AG04449 (cell line): ENCODE data around the gene MTMR11.

Experiments used
- CTCF ChIA-PET: fragments of 350-600 bp; formaldehyde crosslinking; extraction: SDS; loops from one replicate; lab custom pipeline; 2021; ENCODE audit warnings: antibody characterized with exemption; lab: Yijun Ruan, JAX
- POLR2A ChIA-PET: fragments of 400-600, 350-600 bp; formaldehyde crosslinking; extraction: SDS; loops from one replicate; lab custom pipeline; 2020; ENCODE audit warnings: antibody characterized with exemption, inconsistent platforms; lab: Yijun Ruan, JAX
- DNase-seq: peaks from one replicate; pipeline ENCODE4 v3.0.0-alpha.2; 2010; ENCODE audit warnings: low read depth, low spot score
- H3K4me3 ChIP-seq: 2 replicates; pipeline ENCODE4 v1.5.1; 2011; ENCODE audit warnings: low read depth, mild to moderate bottlenecking, control low read depth, low read length
- TF ChIP-seq, protein P1 (sequence below): IDR thresholded peaks from one replicate; pipeline ENCODE4 v1.5.1; 2011; ENCODE audit warnings: mild to moderate bottlenecking, moderate library complexity, low read length, control low read depth, inconsistent platforms; ENCODE audit not compliant: insufficient read depth; ENCODE audit errors: missing control alignments

The MTMR11 gene

DNA sequence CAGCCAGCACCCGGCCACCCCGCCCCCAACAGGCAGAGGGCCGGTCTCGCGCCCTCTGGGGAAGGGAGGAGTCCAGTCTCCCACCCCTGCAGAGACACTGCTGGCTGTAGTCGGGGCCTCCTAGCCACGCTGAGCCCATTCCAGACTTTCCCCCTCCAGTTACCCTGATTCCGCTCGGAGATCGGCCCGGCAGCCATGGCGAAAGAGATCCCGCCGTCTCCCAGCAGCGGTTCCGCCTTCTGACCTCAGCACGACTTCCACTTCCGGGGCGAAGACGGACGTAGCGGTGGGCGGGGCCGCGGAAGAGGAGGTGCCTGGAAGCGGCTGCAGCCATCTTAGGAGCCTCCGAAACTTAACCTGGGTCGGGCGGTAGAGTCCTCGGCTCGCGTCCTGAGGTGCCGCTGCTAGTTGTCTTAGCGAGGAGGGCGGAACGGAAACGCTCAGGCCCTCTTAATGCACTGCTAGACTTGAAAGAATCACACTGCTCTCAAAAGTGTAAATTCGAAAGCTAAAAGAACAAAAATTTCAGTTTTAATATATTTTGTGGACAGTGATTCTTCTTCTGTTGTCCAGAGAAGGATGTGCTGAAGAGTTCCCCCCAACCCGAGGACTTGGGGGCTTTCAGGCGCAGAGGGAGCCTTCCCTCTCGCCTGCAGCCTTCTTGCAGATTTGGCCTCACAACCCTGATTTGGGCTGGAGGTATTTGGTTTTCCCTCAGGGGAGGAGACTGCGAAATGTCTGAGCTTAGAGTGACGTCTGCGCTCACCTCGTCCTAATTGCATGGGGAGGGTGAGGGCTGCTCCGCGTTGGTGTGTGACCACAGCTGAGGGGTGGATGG is 8.9 kb downstream of the MTMR11 start, which contains the start of gene SF3B4:
SF3B4 (minus strand) TSS at position 241 of the 838 bp plus-strand sequence; CDS start at position 197, 44 bp downstream.
- DNase-seq, result peak; percentile 49
- ChIA-PET CTCF (interaction anchor here (1.2 kb wide), 1 partner anchor 241 kb away, joined by 3 read pairs; no protein-coding TSS in a partner anchor), POLR2A (interaction anchor here (0.6 to 2.0 kb wide), 2 partner anchors 28 to 40 kb away, joined by 3 to 12 read pairs; partner anchors contain the start of gene BOLA1)
- peak within 1 kb of the TSS; percentile 99 for H3K4me3 ChIP-seq
- TF ChIP-seq, protein P1, sequence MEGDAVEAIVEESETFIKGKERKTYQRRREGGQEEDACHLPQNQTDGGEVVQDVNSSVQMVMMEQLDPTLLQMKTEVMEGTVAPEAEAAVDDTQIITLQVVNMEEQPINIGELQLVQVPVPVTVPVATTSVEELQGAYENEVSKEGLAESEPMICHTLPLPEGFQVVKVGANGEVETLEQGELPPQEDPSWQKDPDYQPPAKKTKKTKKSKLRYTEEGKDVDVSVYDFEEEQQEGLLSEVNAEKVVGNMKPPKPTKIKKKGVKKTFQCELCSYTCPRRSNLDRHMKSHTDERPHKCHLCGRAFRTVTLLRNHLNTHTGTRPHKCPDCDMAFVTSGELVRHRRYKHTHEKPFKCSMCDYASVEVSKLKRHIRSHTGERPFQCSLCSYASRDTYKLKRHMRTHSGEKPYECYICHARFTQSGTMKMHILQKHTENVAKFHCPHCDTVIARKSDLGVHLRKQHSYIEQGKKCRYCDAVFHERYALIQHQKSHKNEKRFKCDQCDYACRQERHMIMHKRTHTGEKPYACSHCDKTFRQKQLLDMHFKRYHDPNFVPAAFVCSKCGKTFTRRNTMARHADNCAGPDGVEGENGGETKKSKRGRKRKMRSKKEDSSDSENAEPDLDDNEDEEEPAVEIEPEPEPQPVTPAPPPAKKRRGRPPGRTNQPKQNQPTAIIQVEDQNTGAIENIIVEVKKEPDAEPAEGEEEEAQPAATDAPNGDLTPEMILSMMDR, result no peak

DNA sequence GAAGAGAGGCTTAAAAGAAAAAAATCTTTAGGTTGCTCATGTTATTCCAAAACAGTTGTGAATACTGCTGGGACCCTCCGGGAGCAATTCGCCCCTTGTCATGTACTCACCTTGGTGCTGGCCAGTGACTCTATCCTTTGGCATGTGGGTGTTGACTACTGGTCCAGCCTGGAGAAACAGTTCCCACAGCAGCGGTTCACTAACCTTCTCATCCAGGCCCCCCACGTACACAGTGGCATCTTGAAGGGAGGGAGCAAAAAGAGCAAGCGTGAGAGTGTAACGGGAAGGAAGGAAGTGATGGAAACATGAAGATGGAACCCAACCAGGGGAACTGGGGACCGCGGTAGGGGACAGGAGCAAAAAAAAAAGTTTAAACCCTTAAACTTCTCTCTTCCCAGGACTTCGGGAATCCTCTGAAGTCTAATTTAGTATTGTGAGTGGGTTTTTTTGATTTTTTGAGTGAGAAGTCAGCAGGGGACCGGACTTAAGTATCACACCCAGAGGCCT is 9.6 kb downstream of the MTMR11 start:
- CTCF ChIA-PET, result no interaction called here
- no peak for DNase-seq
- POLR2A ChIA-PET, result no interaction called here

DNA sequence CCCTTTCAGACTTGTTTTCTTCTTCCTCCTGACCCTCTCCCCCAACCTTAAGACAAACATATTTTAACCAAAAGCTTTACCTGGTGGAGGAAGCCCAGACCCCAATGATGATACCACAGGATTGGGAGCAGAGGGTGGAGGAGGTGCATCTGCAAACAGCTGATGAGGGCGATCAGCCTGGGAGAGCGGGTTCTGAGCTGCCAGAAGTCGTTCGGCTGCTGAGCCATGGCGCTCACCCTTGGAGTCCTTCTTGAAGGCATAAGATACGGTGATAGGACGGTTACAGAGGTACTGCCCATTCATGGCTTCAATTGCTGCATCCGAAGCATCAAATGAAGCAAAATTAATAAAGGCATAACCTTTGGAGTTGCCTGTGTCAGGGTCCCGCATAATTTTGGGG is 10.4 kb downstream of the MTMR11 start:
- ChIA-PET POLR2A (no interaction called here), CTCF (no interaction called here)
- no peak for DNase-seq
- TF ChIP-seq, protein P1, result no peak
- peak overlapping the region; percentile 99 for H3K4me3 ChIP-seq

More for the DNA sequence above, 9.6 kb downstream of the MTMR11 start:
- peak overlapping the region; percentile 99 for H3K4me3 ChIP-seq
- TF ChIP-seq, protein P1, result no peak

DNA sequence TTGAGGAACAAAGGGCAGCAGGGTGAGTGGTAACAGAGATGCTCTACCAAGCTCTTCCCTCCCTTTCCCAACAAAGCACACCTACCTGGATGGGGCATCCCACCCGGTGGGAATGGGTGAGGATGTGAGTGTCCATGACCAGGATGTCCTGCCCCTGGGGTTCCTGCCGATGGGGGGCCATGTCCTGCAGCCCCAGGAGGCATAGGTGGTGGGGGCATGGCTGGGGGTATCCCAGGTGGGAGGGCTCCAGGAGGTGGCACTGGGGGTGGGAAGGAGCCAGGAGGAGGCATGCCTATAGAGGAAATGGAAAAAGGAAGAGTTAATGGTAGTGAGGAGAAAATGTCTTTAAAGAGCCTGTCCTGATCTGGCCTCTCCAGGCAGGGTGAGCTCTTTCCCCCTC is 10.9 kb downstream of the MTMR11 start:
- CTCF ChIA-PET, result interaction anchor here (1.0 to 1.4 kb wide), 2 partner anchors 14 to 38 kb away, joined by 3 to 4 read pairs; a partner anchor contains a TSS
- DNase-seq, result no peak
- POLR2A ChIA-PET, result no interaction called here
- TF ChIP-seq, protein P1, result no peak
- H3K4me3 ChIP-seq, result no peak overlapping the region; the same call in 1 of the 2 replicates

DNA sequence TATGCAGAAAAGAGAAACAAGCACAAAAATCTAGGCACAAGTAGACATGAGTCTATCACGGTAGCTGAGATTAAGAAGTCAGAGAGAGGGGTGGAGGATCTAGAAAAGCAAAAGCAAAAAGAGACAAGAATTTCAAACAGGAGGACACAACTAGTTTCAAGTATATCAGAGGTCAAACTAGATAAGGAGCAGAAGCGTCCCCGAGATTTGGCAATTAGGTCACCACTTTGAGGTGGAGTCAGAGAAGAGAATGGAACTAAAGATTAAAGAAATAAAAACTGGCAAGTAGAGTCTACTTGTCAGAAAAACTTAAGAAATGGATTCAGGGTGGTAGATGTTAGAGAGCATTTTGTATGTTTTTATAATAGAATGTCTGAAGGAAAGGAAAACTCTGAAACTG is 11.3 kb downstream of the MTMR11 start:
- no peak for DNase-seq
- POLR2A ChIA-PET, result no interaction called here
- H3K4me3 ChIP-seq, result no peak overlapping the region
- CTCF ChIA-PET, result interaction anchor here (1.0 to 1.4 kb wide), 2 partner anchors 15 to 37 kb away, joined by 3 to 4 read pairs; a partner anchor contains a TSS
- TF ChIP-seq, protein P1, result no peak

DNA sequence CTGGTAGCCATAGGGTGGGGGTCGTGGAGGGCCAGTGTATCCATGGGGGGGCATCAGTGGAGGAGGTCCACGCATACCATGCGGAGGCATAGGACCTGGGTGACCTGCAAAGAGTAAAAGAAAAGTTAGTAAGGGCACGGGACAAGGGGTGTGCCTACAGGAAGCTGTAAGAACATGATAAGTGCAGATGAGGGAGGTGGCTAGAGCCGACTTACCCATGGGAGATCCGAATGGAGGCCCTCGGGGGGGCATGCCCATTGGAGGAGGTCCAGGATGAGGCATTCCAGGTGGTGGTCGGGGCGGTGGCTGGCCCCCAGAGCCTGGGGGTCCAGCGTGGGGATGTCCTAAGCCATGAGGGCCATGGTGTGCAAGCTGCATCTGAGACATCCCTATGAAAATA is 13.1 kb downstream of the MTMR11 start:
- ChIA-PET CTCF (interaction anchor here (1.2 kb wide), 1 partner anchor 35 kb away, joined by 4 read pairs; no protein-coding TSS in a partner anchor), POLR2A (no interaction called here)
- TF ChIP-seq, protein P1, result no peak
- H3K4me3 ChIP-seq, result no peak overlapping the region
- DNase-seq, result no peak
